Kidney (tissue), 14 donors: Measurements from ENCODE around the gene INPP5D. TPM values are rescaled to one million over a fixed set of nuclear protein-coding genes. Genes with fewer than 3 reads are reported as not detected.

Experiments used
- DNase-seq, 5 donors: peaks; one replicate each; pipeline ENCODE4 v3.0.0-alpha.2; 2013 to 2020
- FAIRE-seq: peaks from 2 replicates; lab custom pipeline; 2012; peaks lifted over from hg19 to GRCh38; lab: Jason Lieb, UNC
- H3K27ac ChIP-seq, 2 donors: one replicate each; pipeline ENCODE4 v1.7.0; 2013; ENCODE audit warnings: low read depth in 2 of 2, low read length in 2 of 2, inconsistent platforms in 1 of 2
- H3K27me3 ChIP-seq: one replicate; pipeline ENCODE4 v1.7.1; 2013; ENCODE audit warnings: low read length, inconsistent platforms; ENCODE audit not compliant: control insufficient read depth, insufficient read depth
- H3K36me3 ChIP-seq, 3 donors: one replicate each; pipeline versions ENCODE4 v1.7.0 to v1.7.1; 2013; ENCODE audit warnings: low read length in 3 of 3, control low read depth in 1 of 3, inconsistent platforms in 1 of 3; ENCODE audit not compliant: insufficient read depth in 3 of 3, control insufficient read depth in 2 of 3
- H3K4me1 ChIP-seq, 3 donors: one replicate each; pipeline versions ENCODE4 v1.7.0 to v1.7.1; 2013; ENCODE audit warnings: low read length in 3 of 3, inconsistent platforms in 1 of 3, low read depth in 1 of 3; ENCODE audit not compliant: control insufficient read depth in 2 of 3, insufficient read depth in 2 of 3
- H3K4me3 ChIP-seq, 3 donors: one replicate each; pipeline versions ENCODE4 v1.7.0 to v1.8.1; 2013; ENCODE audit warnings: low read length in 3 of 3, control low read depth in 1 of 3, inconsistent platforms in 1 of 3
- H3K9ac ChIP-seq, 3 donors: one replicate each; pipeline versions ENCODE4 v1.7.0 to v1.7.1; 2013; ENCODE audit warnings: low read length in 3 of 3, control low read depth in 1 of 3, inconsistent platforms in 1 of 3
- H3K9me3 ChIP-seq, 3 donors: one replicate each; pipeline versions ENCODE4 v1.7.0 to v1.7.1; 2013; ENCODE audit warnings: low read length in 3 of 3, control low read depth in 1 of 3, inconsistent platforms in 1 of 3; ENCODE audit not compliant: control insufficient read depth in 2 of 3, insufficient read depth in 1 of 3
- intact Hi-C: fragments of 100-400 bp; cut with DNase I; formaldehyde crosslinking; loops from one replicate; pipeline ENCODE4 v1.11.1; 2022
- polyA plus RNA-seq: library from polyadenylated mRNA; stranded (reverse); fragments of 350-450 nt; fragmentation: Illumina TruSeq; extraction: RNeasy Lipid Tissue Mini Kit (QIAGEN cat#74804); gene quantifications from one replicate; pipeline ENCODE4 v1.2.3, GENCODE V29; 2014; ENCODE audit warnings: low read depth, low replicate concordance; ENCODE audit not compliant: insufficient read depth
- total RNA-seq: library from RNA; stranded (reverse); fragmentation: NEBNext Ultra II Directional; extraction: Animal tissue kit (Norgen Biotek cat#: 25700); gene quantifications from one replicate; pipeline ENCODE4 v1.2.1, GENCODE V29; 2021
- TF ChIP-seq, protein P1 (sequence below): IDR thresholded peaks from 3 replicates; pipeline ENCODE4 v1.5.1; 2012; ENCODE audit warnings: mild to moderate bottlenecking, moderate library complexity, borderline replicate concordance; ENCODE audit not compliant: insufficient read depth; ENCODE audit errors: extremely low read depth
- donor health status: control.
- donor health status: control.
- donor health status: control.
- donor health status: control.
- donor health status: control.
- donor health status: DM: yes; HTN: yes; CAD: no.
- donor health status: Normal renal cell carcinoma (clear cell type).

The INPP5D gene
- total and polyA plus RNA-seq, 2 donors from 2014 or later: 2.6 to 29.6 TPM

DNA sequence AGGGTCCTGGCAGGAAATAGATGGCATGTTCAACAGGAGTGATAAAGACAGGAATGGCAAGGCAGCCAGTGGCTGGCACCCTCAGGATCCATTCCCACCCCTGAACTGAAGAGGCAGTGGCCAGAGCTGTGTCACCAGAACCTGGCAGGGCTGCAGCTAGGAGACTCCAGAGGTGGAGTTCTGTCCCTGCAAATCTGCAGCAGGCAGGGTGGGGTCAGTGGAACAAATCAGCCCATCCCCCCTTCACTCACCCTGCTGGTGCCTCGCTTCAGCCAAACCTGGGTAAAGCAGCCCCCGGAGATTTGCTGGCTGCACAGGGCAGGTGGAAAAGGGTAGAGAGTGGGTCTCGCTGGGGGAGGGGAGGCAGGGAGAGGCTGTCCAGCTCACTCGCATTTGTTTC, 12.7 kb downstream of the INPP5D start:
- no peaks in the 10 kb centered on the region for H3K36me3 ChIP-seq
- peaks cover 0 to 3% (median 2%) of the 10 kb centered on the region in 3 donors for H3K9me3 ChIP-seq
- DNase-seq (peak in 2 of 5 donors; percentile 20 to 37), FAIRE-seq (no peak)
- no peak overlapping the region for H3K4me3 ChIP-seq
- TF ChIP-seq, protein P1, sequence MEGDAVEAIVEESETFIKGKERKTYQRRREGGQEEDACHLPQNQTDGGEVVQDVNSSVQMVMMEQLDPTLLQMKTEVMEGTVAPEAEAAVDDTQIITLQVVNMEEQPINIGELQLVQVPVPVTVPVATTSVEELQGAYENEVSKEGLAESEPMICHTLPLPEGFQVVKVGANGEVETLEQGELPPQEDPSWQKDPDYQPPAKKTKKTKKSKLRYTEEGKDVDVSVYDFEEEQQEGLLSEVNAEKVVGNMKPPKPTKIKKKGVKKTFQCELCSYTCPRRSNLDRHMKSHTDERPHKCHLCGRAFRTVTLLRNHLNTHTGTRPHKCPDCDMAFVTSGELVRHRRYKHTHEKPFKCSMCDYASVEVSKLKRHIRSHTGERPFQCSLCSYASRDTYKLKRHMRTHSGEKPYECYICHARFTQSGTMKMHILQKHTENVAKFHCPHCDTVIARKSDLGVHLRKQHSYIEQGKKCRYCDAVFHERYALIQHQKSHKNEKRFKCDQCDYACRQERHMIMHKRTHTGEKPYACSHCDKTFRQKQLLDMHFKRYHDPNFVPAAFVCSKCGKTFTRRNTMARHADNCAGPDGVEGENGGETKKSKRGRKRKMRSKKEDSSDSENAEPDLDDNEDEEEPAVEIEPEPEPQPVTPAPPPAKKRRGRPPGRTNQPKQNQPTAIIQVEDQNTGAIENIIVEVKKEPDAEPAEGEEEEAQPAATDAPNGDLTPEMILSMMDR: no peak
- H3K4me1 ChIP-seq: peaks cover 0 to 7% (median 0%) of the 10 kb centered on the region in 3 donors
- H3K9ac ChIP-seq: no peak overlapping the region
- intact Hi-C loops: no loop called here
- no peak overlapping the region for H3K27ac ChIP-seq
- H3K27me3 ChIP-seq: no peaks in the 10 kb centered on the region

DNA sequence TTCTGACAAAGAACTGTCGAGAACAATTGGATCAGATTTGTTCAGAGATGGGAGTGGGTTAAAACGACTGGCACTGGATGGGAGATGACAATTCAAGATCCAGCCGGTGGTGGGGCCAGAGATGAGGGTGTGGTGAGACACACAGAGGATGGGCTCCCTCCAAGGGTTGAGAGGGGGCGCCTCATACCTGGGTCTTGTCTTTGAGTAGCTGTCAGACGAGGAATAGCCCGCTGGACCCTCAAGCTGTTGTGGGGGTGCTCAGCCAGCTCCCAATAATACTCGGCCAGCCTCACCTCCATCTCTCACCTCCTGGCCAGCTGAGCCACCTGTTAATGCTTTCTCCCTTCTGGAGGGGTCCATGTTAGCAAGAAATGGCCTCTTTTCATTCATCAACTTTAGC, 14.0 kb downstream of the INPP5D start:
- DNase-seq (peak in 2 of 5 donors; percentile 17 to 32), FAIRE-seq (no peak)
- Histone ChIP-seq H3K4me3 (no peak overlapping the region), H3K4me1 (peaks cover 0 to 7% (median 0%) of the 10 kb centered on the region in 3 donors), H3K9ac (no peak overlapping the region), H3K27me3 (no peaks in the 10 kb centered on the region), H3K9me3 (peaks cover 0 to 3% (median 2%) of the 10 kb centered on the region in 3 donors), H3K27ac (no peak overlapping the region), H3K36me3 (no peaks in the 10 kb centered on the region)
- TF ChIP-seq, protein P1: no peak
- intact Hi-C loops: no loop called here

DNA sequence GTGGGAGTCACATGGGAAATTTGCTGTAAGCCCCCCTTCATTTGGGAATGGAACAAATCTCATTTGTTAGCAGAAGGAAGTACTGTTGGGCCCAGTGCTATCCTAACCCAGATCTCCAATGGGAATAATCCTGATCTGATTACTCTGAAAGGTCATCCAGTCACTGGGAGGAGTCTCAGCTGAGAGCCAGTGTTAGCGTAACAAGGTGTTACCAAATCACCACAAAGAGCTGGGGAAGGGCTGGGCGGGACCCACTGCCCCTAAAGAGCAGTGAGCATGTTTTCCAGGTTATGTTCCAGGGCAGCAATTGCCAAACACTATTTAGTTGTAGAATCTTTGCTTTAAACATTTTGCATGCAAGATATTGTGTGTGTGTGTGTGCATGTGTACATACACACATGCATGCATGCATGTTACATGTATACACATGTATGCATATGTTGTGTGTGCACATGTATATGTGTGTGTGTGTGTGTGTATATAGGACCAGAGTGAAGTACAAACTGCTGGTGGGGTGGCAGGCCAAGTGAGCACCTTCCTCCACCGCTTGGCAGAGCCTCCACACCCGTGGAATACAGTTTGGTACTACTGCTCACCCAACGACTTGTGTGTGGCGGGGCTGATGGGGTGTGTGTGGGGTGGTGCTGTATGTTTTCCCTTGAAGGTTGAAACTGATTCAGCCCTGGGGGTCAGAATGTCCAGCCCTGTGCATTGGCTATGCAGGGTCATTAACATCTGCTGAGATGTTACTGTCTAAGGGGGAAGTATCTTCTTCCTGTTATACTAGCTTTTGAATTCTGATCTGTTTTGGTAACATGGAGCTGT, 15.2 kb downstream of the INPP5D start:
- Histone ChIP-seq H3K27me3 (no peaks in the 10 kb centered on the region), H3K9me3 (peaks cover 0 to 3% (median 2%) of the 10 kb centered on the region in 3 donors), H3K4me3 (no peak overlapping the region), H3K4me1 (peaks cover 0 to 10% (median 0%) of the 10 kb centered on the region in 3 donors), H3K36me3 (no peaks in the 10 kb centered on the region), H3K9ac (no peak overlapping the region), H3K27ac (no peak overlapping the region)
- DNase-seq (peak in 1 of 5 donors; percentile 2), FAIRE-seq (no peak)
- intact Hi-C loops: no loop called here
- TF ChIP-seq, protein P1: no peak
